HuH-7 (cell line): ENCODE results near the gene CTF1.

Experiments
- DNase-seq: peaks from one replicate; pipeline ENCODE4 v3.0.0; 2011; ENCODE audit warnings: low spot score

The CTF1 gene

DNA sequence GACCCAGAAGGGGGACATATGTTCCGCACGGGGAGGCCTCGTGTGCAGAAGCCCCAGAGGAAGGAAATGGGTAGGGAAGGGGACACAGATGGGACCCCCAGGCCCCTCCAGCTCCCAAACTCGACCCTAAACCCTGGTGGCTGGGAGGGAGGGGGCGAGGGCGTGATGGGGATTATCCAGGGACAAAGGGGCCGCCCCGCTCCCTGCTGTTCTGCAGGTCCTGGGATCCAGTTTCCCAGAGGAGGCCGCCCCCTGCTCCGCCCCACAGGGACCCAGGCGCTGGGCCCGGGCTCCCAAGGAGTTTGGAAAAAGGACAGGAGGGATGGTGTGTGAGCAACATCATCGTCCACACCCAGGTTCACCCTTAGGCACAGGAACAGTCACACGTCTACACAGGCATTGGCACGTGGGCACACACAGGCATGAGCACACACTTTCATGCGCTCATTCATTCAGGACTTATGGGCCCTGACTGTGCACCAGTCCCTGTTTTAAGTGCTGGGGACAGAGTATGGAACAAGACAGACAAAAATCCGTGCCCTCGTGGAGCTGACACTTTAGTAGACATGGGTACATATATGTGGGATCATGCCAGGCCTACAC is 14.1 kb downstream of the CTF1 start:
- no peak for DNase-seq

DNA sequence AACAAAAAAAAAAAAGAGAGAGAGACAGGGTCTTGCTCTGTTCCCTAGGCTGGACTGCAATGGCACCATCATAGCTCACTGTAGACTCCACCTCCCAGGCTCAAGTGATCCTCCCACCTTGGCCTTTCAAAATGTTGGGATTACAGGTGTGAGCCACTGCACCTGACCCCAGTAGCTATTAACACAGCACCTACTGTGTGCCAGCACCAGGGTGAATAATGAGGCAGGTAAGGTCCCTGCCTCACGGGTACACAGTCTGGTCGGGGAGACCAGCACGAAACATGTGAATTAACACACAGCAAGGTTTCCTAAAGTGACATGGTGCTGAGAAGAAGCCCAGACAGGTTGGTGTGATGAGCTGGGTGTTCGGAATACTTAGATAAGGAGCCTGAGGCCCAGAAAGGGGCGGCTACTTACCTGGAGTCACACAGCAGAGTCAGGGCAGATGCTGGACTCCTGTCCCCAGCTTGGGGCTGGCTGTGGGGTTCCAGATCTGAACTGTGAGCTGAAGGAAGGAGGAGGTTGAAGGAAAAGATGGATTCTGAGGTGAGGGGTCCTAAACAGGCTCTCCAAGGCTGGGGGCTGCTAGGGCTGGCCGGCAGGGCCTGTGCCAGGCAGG is 16.5 kb downstream of the CTF1 start:
- DNase-seq = no peak

DNA sequence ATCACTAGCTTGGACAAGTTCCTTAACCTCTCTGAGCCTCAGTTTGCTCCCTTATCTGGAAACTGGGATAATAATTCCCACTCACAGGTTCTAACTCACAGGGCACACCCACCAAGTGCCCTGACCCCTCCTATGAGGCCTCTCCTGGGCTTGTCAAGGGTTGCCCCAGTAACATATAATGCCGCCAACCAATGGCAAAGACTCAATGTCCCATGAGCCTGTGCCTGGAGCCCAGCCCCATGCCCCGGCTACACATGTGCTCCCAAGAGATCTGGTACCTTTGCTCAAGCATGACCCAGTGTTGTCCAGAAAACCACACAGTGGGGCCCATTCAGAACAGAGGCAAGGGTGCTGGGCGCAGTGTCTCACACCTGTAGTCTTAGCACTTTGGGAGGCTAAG is 18.4 kb downstream of the CTF1 start:
- no peak for DNase-seq

DNA sequence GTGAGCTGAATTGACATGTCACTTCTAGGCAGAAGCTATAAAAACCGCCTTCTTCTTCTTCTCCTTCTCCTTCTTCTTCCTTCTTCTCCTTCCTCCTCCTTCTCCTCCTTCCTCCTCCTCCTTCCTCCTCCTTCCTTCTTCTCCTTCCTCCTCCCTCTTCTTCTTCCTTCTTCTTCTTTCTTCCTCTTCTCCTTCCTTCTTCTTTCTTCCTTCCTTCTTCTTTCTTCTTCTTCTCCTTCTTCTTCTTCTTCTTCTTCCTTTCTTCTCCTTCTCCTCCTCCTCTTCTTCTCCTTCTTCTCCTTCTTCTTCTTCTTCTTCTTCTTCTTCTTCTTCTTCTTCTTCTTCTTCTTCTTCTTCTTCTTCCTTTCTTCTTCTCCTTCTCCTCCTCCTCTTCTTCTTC is 22.2 kb downstream of the CTF1 start:
- no peak for DNase-seq

DNA sequence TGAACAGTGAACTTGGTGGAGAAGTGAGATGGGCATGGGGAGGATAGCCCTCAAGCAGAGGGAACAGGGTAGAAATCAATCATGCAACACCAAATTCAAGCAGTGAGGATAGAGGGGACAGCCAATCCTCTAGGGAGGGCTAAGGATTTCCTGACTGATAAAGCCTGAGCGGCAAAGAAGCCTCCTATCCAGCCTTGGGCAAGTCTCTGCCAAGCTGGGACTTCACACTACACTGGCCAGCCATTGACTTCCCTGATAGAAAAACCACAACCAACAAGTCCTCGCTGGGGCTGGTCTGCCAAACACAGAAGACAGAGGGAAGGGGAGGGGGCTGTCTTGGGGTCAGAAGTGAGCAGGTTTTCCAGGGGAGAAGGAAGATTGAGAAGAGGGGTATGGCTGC is 24.5 kb downstream of the CTF1 start:
- DNase-seq = no peak

DNA sequence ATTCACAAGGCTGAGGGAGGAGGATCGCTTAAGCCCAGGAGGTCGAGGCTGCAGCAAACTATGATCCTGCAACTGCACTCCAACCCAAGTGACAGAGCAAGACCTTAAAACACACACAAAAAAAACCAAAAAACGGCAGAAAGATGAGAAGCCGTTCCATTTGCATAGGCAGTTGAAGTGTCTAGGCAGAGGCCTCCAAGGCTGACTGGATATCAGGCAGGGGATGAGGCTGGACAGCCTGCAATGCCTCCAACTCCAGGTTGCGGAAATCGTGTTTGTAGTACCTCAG is 25.0 kb downstream of the CTF1 start:
- no peak for DNase-seq

DNA sequence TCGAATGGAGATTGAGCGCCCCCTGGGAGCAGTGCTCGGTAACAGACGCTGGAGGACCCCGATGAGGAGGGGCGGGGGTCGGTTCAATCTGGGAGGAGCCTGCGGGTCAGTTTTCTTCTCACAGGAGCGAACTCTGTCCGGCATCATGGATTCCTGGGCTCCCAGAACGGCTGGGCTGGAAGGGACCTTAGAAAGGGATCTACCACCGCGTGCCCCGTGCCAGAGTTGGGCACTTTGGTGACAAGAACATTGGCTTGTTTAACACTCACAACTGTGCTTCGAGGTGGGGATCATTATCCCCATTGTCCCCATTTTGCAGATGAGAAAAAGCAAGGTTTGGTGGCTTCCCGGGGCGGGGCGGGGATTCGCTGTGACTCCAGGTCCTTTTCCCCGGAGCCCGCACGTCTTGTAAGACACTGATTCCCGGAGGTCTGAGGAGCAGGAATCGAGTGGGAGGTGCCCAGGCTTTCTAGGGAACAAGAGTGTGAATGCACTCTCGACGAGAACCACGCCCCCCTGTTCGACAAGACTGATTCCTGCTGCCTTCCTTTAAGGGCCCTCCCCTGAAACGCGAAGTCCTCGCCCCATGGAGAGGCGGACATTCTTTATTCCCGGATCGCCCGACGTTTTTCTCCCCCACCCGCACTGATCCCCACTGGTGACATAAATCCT is 25.5 kb downstream of the CTF1 start:
- DNase-seq = peak; percentile 80

DNA sequence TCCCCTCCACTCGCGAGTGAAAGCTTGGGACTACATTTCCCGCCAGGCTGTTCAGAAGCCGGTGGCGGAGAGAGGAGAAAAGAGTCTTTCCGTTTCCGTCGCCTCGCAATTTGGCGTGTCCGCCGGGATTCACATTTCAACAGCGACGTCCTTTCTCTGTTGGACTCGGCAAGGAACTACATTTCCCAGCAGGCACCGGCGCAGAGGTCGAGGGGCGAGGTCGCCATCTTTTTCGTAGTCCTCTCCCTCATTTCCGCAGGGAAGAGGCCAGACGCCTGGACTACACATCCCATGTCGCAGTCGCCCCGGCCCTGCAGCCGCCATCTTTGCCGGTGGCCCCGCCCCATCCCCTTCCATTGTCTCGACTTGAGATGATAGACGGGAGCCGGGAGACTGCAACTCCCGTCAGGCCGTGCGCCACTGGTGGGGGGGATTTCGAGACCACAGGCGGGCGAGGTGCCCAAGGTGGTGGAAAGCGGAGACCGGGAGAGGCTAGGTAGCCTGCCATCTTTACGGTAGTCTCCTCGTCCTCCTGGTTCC is 26.1 kb downstream of the CTF1 start:
- peak; percentile 85 for DNase-seq

DNA sequence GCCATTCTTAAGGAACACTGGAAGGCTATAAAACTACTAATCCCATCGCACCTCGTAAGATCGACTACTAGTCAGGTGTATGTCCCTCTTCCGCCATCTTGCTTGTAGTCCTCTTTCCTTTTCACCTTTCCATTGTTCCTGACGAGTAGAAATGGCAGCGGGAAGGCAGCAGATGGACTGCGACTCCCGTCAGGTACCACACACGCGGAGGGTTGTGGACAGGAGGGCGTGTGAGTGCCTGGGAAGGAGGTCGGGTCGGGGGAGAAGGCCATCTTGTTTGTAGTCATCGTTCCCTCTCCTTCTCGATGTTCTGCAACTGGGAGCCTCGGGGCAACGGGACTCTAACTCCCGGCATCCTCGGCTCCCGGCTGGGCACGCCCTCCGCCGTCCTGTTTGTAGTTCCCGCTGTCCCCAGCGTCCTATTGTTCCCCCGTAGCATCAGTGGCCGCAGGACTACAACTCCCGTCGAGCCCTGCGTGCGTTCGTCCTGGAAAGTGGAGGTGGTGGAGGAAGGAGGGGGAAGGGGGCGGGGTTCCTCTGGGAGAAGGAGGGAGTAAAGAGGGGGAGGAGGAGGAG is 26.6 kb downstream of the CTF1 start:
- DNase-seq = peak; percentile 90

DNA sequence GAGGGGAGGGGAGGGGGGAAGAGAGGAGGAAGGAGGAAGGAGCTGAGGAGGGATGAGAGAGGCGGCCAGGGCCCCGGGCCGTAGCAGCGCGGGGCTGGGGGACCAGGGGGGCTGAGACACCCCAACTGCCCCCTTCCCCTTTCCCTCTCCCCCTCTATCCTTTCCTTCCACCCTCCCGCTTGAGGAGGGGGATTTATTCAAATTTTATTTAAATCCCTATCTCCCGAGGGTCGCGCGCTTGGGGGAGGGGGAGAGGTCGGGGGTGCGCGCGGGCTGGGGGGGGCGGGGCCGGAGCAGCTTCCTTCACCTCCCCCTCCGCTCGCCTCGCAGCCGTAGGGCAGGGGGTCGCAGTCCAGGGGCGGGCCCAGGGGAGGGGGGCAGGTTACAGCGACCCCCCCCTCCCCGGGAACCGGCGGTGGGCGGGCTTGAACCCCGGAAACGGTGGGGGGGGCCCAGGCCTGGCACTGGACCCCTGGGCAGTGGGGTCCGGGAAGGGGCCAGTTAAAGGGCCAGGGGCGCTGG is 27.2 kb downstream of the CTF1 start, which contains the start of gene FBXL19:
FBXL19 (plus strand) TSS at position 19 of the 522 bp plus-strand sequence. CDS start 2,183 bp downstream, outside the sequence.
- DNase-seq = no peak

DNA sequence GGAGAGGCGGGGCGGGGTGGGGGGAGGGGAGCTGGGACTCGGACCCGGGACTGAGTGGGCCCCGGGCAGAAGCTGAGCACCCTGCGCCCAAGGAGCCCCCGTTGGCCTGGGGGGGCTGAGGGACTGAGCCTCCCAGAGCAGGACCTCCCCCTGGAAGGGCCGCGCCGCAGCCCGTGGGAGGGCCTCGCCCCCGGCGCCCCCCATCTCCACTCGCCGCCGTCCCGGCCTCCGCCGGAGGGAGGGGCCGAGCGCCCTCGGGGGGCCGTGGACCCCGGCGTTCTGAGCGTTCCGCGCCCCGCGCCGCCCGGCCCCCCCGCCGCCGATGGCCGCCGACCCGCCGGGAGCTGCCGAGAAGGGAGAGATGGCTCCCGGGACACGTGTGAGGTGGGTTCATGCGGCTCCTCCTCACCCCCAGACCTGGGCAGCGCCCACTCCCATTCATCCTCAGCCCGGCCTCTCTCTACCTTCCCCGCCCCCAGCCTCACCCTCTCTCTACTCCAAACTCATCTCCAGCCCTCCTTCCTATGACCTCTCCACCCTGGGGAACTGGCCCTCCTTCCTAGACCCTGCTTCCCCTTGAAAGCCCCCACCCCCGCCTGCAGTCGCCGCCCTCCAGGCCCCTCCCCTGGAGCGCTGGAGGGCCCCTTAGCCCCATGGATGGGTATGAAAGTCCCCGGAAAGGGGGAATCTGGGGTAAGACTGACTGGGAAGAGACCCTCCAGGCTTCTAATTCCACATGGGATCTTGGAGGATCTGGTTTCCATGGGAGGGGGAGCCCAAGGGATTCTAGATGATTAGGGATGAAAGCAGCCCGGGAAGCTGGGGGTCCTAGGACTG is 27.9 kb downstream of the CTF1 start:
- DNase-seq = no peak

DNA sequence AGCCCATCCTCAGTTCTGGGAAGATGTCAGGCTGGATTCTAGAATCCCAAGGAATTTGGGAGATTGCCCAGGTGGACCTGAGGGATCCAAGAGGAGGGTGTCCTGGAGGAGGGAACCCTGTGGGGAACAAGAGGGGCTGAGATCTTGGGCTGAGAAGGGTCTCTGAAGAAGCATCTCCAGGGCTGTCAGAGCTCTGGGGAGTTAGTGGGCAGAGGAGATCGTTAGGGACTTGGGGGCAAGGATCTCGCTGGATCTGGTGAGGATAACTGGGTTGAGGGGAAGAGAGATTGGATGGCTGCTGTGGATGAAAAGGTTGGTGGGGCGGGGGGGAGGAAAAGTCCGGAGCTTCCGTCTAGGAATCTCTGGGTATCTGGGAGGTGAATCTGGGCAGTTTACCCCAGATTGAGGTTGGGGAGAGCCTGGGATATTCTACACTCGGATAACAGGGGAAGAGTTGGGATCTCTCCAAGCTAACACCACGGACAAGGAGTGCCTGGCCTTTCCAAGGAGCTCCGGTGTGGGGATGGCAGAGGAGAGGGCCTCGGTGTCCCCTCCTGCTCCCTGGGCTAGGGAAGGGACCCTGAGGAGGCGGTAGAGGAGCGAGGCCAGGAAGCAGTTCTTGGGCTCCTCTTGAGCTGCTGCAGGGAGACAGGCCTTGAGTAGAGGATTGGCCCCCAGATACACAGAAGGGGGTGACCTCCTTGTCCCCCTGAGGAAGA is 28.7 kb downstream of the CTF1 start:
- no peak for DNase-seq

DNA sequence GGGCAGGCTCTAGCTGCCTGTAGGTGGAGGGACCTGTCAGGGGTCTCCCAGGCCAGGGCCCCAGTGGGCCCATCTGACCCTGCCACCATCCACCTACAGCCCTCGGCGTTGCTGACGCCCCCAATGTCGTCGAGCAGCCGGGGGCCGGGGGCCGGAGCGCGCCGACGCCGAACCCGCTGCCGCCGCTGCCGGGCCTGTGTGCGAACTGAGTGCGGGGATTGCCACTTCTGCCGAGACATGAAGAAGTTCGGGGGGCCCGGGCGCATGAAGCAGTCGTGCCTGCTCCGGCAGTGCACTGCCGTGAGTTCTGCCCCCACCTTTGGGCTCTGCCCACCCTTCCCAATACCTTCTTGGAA is 29.2 kb downstream of the CTF1 start:
- DNase-seq = no peak

DNA sequence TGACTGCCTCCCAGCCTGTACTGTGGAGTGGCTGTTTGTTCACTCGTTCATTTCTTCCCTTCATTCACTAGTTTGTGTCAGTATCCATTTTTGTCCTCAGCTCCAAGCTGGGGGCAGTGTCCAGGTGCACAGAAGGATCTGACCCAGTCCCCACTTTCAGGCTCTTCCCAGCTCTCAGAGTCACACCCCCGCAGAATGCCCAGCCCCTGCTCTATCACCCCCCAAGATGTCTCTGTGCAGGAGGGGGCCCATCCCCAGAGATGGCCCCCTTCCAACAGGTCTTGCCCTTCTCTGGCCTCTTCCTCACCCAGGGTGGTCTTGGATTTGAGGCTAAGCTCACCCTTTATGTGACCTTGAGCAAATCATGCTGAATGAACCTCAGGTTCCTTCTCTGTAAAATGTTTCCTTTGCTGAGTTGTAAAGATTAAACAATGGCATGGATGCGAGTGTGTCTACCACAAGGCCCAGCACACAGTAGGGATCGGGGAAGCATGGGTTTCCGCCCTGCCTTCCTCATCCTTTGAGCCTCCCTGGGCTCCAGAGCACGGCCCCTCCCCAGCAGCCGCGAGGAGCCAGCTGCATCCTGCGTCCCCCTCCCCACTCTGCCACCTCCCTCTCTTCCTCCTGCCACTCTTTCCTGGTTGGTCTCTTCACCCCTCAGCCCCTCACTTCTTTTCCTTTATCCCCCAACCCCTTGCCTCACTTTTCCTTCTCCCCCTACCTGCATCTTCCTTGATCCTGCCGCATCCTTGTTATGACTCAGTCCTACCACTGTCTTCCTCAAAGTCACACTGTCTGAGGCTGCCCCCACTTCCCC is 29.8 kb downstream of the CTF1 start:
- DNase-seq = no peak

DNA sequence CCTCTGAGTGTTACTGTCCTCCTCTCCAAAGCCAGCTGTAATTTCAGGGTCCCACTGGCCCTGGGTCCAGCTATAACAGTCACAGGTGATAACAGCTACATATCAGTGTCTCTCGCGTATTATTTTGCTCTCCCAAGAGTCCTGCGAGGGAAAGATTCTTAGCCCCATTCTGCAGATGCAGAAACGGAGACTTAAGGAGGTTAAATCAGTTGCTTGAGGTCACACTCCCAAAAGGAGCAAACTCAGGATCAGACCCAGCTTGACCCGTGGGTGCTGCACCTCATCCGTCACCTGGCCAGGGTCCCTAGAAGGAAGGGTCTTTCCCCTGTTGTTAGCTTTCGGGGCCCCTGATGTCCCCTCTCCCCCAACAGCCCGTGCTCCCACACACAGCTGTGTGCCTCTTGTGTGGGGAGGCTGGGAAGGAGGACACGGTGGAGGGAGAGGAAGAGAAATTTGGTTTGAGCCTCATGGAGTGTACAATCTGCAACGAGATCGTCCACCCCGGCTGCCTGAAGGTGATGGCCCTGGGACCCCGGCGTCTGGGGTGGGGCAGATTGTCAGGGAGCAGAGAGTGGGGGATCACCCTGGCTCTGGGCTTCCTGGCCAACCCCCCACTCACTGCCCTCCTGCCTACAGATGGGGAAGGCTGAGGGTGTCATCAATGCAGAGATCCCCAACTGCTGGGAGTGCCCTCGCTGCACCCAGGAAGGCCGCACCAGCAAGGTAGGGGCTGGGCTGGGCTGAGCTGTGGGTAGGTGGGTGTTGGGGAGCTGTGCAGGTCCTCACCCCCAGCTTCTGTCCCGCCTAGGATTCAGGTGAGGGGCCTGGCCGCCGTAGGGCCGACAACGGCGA is 30.7 kb downstream of the CTF1 start:
- DNase-seq = no peak

DNA sequence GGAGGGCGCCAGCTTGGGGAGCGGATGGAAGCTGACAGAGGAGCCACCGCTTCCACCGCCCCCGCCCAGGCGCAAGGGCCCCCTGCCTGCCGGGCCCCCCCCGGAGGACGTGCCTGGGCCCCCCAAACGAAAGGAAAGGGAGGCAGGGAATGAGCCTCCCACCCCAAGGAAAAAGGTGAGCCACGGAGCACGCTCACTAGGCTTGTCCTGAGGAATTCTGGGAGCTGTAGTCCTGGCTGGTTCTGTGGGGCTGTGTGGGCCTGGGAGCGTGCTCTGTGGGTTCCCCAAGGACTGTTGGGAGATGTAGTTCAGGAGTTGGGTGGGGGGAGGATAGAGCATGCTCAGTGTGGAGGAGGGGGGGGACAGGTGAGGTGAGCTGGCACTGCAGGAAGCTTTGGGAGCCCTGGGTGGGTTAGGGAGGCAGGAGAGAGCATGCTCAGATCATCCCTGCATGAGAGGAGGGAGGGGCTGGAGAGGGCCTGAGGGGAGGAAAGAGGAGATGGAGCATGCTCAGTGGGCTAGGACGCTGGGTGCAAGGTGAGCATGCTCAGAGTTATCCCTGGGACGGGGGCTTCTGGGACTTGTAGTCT is 31.5 kb downstream of the CTF1 start:
- DNase-seq = peak; percentile 37

DNA sequence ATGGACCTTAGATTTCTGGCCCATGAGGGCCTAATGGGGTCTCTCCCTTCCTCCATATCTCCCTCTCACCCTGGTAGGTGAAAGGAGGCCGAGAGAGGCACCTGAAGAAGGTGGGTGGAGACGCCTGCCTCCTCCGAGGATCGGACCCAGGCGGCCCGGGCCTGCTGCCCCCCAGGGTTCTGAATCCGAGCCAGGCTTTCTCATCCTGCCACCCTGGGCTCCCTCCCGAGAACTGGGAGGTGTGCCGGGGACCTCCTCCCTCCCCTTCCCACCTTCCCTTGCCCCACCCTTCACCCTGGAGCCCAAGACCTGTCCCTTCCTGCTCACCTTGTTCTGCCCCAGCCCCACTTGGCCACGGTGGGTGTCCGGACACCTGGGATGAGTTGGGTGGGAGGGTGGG is 32.0 kb downstream of the CTF1 start:
- no peak for DNase-seq

DNA sequence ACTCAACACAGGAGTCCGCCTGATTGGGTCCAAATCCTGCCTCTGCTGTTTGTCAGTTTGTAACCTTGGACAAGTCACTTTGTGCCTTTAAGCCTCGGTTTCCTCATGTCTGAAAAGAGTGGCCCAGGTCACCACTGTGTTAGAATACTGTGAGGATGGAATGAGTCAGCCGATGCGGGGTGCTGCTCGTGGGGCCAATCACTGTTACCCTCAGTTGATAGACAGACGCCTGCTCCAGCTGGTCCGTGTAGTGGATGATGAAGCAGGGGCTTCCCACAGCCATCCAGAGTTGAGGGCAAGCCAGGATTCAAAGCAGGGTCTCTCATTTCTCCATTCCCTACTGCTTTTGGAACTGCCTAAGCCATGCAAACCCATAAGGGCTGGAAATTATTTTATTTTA is 32.8 kb downstream of the CTF1 start:
- DNase-seq = no peak

DNA sequence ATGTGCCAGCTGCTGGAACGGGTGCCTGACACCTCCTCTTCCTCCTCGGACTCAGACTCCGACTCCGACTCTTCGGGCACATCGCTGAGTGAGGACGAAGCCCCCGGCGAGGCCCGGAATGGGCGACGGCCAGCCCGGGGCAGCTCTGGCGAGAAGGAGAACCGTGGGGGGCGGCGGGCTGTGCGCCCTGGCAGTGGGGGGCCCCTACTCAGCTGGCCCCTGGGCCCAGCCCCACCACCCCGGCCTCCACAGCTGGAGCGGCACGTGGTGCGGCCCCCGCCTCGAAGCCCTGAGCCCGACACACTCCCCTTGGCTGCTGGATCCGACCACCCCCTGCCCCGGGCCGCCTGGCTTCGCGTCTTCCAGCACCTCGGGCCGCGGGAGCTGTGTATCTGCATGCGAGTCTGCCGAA is 33.8 kb downstream of the CTF1 start:
- DNase-seq = no peak
